Fibroblast of lung (primary cell): ENCODE results near the gene TNFAIP8L3.

Experiments
- EZH2 ChIP-seq: IDR thresholded peaks from 2 replicates; pipeline ENCODE4 v1.5.1; 2012; ENCODE audit warnings: low read length, control low read depth, mild to moderate bottlenecking; ENCODE audit errors: missing control alignments
- TF ChIP-seq, protein P1 (sequence below), 2 donors: IDR thresholded peaks in 1 of 2; conservative IDR thresholded peaks in 1 of 2; 1 replicate in 1 of 2; 2 replicates in 1 of 2; pipeline ENCODE4 v1.5.1; 2011 to 2012; ENCODE audit warnings: low read length in 2 of 2, control low read depth in 1 of 2, inconsistent platforms in 1 of 2, low read depth in 1 of 2, mild to moderate bottlenecking in 1 of 2

DNA sequence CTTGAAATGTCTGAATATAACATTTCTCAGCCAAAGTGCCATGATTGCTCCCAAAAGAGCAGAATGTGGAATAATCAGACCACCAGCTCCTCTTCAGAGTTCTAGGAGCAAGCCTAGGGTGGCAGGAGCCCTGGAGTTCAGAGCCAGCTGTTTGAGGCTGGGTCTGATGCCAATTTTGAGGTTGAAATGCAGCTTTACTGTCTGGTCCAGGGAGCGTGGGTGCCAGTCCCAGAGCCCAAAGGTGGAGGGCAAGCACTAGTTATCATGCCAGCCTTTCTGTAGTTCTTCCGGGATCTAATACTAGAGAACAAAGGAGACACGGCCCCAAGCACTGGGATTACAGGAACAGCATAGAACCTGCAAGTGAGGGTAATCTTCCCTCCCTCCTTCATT lies 69.3 kb downstream of the TNFAIP8L3 start:
- TF ChIP-seq, protein P1, sequence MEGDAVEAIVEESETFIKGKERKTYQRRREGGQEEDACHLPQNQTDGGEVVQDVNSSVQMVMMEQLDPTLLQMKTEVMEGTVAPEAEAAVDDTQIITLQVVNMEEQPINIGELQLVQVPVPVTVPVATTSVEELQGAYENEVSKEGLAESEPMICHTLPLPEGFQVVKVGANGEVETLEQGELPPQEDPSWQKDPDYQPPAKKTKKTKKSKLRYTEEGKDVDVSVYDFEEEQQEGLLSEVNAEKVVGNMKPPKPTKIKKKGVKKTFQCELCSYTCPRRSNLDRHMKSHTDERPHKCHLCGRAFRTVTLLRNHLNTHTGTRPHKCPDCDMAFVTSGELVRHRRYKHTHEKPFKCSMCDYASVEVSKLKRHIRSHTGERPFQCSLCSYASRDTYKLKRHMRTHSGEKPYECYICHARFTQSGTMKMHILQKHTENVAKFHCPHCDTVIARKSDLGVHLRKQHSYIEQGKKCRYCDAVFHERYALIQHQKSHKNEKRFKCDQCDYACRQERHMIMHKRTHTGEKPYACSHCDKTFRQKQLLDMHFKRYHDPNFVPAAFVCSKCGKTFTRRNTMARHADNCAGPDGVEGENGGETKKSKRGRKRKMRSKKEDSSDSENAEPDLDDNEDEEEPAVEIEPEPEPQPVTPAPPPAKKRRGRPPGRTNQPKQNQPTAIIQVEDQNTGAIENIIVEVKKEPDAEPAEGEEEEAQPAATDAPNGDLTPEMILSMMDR (conservative IDR thresholded peaks at IDR 0.05 in 1 of 2, IDR thresholded peaks at IDR 0.05 in 1 of 2; ENCODE audit: low read depth in 1 of 2, low read length in 2 of 2), result no peak
- TF ChIP-seq EZH2, result no peak
